ENCODE data around the gene NDUFA8.

NDUFA8 gene

DNA sequence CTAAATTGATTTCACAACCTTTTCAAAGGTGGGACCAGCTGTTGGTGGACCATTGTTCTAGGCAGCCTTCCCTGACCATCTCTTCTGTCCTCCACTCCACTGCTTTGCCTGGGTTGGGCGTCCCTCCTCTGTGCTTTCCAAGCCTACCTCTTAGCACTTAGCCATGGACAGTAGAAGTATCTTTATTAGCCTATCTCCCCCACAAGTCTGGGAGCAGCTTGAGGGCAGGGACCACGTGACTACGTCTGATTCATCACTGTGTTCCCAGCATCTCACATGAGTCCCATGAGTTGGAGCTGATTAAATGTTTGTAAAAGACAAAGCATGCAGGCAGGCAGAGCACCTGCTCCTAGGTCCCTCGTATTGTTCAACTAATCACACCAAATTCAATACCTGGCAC is 21.1 kb upstream of the NDUFA8 start:
- DNase-seq (ENCODE audit: low read depth): peak; percentile 64
- no peak overlapping the region for H3K4me3 ChIP-seq (ENCODE audit: low read depth, low read length)
- no peak for TF ChIP-seq MYC (IDR thresholded peaks at IDR 0.05; ENCODE audit: low read depth, low read length)
- TF ChIP-seq POLR2A (IDR thresholded peaks at IDR 0.05; ENCODE audit: extremely low read depth, insufficient read length): no peak
- peak; percentile 96 for TF ChIP-seq MAX (IDR thresholded peaks at IDR 0.05; ENCODE audit: low read depth, low read length)
- TF ChIP-seq, protein P1, sequence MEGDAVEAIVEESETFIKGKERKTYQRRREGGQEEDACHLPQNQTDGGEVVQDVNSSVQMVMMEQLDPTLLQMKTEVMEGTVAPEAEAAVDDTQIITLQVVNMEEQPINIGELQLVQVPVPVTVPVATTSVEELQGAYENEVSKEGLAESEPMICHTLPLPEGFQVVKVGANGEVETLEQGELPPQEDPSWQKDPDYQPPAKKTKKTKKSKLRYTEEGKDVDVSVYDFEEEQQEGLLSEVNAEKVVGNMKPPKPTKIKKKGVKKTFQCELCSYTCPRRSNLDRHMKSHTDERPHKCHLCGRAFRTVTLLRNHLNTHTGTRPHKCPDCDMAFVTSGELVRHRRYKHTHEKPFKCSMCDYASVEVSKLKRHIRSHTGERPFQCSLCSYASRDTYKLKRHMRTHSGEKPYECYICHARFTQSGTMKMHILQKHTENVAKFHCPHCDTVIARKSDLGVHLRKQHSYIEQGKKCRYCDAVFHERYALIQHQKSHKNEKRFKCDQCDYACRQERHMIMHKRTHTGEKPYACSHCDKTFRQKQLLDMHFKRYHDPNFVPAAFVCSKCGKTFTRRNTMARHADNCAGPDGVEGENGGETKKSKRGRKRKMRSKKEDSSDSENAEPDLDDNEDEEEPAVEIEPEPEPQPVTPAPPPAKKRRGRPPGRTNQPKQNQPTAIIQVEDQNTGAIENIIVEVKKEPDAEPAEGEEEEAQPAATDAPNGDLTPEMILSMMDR (IDR thresholded peaks at IDR 0.05; ENCODE audit: low read depth, low read length): no peak

GRCh38 chr9:122179690-122180074 is 20.1 kb upstream of the NDUFA8 start:
- H3K4me3 ChIP-seq (ENCODE audit: low read depth, low read length): no peak overlapping the region
- peak; percentile 74 for DNase-seq (ENCODE audit: low read depth)
- TF ChIP-seq, protein P1 (IDR thresholded peaks at IDR 0.05; ENCODE audit: low read depth, low read length): no peak
- TF ChIP-seq MYC (IDR thresholded peaks at IDR 0.05; ENCODE audit: low read depth, low read length) (no peak), MAX (IDR thresholded peaks at IDR 0.05; ENCODE audit: low read depth, low read length) (no peak), POLR2A (IDR thresholded peaks at IDR 0.05; ENCODE audit: extremely low read depth, insufficient read length) (no peak)

DNA sequence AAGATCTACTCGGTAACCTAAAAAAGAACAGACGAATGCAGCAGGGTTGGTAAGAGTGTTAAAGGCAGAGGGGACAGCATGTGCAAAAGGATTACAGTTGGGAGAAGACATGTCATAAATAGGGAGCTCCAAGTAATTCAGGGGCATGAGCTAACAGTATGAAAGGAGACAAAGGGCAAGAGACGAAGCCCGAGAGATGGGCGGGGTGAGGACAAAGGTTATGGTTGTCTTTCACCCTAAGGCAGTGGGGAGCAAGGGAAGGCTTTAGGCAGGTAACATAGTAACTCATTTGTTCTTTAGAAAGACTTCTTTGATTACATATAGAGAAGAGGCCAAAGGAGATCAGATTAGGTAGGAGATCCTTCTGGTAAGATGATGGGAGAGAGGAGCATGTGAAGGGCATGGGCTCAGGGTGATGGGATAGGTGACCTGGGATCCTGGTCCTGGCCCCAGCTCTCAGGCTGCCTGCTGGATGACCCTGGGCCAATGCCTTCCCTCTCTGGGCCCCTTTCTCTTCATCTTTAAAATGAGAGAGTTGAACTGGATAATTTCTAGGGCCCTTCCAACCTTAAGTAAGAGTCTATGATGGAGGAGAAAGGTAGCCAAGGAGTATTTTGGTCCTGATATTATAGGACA is 19.6 kb upstream of the NDUFA8 start:
- no peak overlapping the region for H3K4me3 ChIP-seq (ENCODE audit: low read depth, low read length)
- DNase-seq (ENCODE audit: low read depth): no peak
- TF ChIP-seq MYC (IDR thresholded peaks at IDR 0.05; ENCODE audit: low read depth, low read length) (no peak), MAX (IDR thresholded peaks at IDR 0.05; ENCODE audit: low read depth, low read length) (no peak), POLR2A (IDR thresholded peaks at IDR 0.05; ENCODE audit: extremely low read depth, insufficient read length) (no peak)
- TF ChIP-seq, protein P1 (IDR thresholded peaks at IDR 0.05; ENCODE audit: low read depth, low read length): no peak

GRCh38 chr9:122176916-122177315 is 17.3 kb upstream of the NDUFA8 start:
- DNase-seq (ENCODE audit: low read depth): no peak
- H3K4me3 ChIP-seq (ENCODE audit: low read depth, low read length): no peak overlapping the region
- TF ChIP-seq MYC (IDR thresholded peaks at IDR 0.05; ENCODE audit: low read depth, low read length) (no peak), POLR2A (IDR thresholded peaks at IDR 0.05; ENCODE audit: extremely low read depth, insufficient read length) (no peak), MAX (IDR thresholded peaks at IDR 0.05; ENCODE audit: low read depth, low read length) (no peak)

DNA sequence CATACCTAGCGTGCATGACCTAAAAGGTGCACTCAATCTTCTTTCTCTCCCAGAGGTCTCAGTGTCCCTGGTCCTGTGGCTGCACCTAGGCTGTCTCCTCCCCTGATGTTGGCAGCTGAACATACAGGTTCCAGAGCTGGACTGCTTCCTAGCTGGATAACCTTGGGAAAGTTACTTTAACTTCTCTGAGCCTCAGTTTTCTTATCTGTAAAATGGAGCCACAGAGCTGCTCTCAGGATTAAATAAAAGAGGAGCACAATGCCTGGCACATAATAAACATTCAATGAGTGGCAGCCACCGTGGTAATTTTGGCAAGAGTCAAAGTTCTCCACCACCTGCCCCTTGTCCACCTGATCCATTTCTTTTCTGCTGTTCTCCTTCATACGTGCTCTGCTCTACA is 14.1 kb upstream of the NDUFA8 start:
- TF ChIP-seq, protein P1 (IDR thresholded peaks at IDR 0.05; ENCODE audit: low read depth, low read length): no peak
- no peak for TF ChIP-seq POLR2A (IDR thresholded peaks at IDR 0.05; ENCODE audit: extremely low read depth, insufficient read length)
- TF ChIP-seq MYC (IDR thresholded peaks at IDR 0.05; ENCODE audit: low read depth, low read length): no peak
- no peak for TF ChIP-seq MAX (IDR thresholded peaks at IDR 0.05; ENCODE audit: low read depth, low read length)
- no peak overlapping the region for H3K4me3 ChIP-seq (ENCODE audit: low read depth, low read length)
- DNase-seq (ENCODE audit: low read depth): no peak

DNA sequence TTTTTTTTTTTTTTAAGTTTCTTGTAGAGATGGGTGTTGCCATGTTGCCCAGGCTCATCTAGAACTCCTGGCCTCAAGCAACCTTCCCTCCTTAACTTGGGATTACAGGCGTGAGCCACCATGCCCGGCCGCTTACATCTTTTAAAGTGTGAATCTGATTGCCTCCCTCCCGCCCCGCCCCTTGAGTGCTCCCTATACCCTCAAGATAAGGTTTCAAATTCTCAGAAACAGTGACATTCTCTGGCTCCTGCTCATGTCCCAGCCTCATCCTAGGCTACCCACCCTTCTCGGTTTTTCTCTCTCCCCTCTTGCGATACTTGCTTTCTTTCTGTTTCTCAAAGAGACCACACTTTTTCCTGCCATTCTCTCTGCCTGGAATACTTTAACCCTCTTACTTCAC is 12.6 kb upstream of the NDUFA8 start:
- H3K4me3 ChIP-seq (ENCODE audit: low read depth, low read length): no peak overlapping the region
- DNase-seq (ENCODE audit: low read depth): no peak
- TF ChIP-seq, protein P1 (IDR thresholded peaks at IDR 0.05; ENCODE audit: low read depth, low read length): no peak
- TF ChIP-seq MYC (IDR thresholded peaks at IDR 0.05; ENCODE audit: low read depth, low read length) (no peak), MAX (IDR thresholded peaks at IDR 0.05; ENCODE audit: low read depth, low read length) (no peak)
